Measurements from ENCODE around the gene OR51G2. TPM values are rescaled to one million over a fixed set of nuclear protein-coding genes. Genes with fewer than 3 reads are reported as not detected.

OR51G2 gene
- polyA plus RNA-seq, 1 donor: not detected

Other genes starting within 250 kb of the OR51G2 start
- gene OR51E2, start 221.5 kb downstream of the OR51G2 start, polyA plus RNA-seq (ENCODE audit: insufficient read length): 0.76 TPM
- not detected for gene MMP26, start 214.6 kb downstream of the OR51G2 start, polyA plus RNA-seq (ENCODE audit: insufficient read length)
- gene OR51F1, start 149.4 kb downstream of the OR51G2 start, polyA plus RNA-seq (ENCODE audit: insufficient read length): not detected
- not detected for gene OR52R1, start 115.0 kb downstream of the OR51G2 start, polyA plus RNA-seq (ENCODE audit: insufficient read length)
- not detected for gene OR51F2, start 98.0 kb downstream of the OR51G2 start, polyA plus RNA-seq (ENCODE audit: insufficient read length)
- gene OR51S1, start 70.1 kb downstream of the OR51G2 start, polyA plus RNA-seq (ENCODE audit: insufficient read length): not detected
- gene OR51T1, start 37.5 kb downstream of the OR51G2 start, polyA plus RNA-seq (ENCODE audit: insufficient read length): not detected
- gene OR51A7, start 15.6 kb downstream of the OR51G2 start, polyA plus RNA-seq (ENCODE audit: insufficient read length): not detected
- gene OR51G1, start 5.0 kb upstream of the OR51G2 start, polyA plus RNA-seq (ENCODE audit: insufficient read length): not detected
- gene OR51A4, start 28.3 kb upstream of the OR51G2 start, polyA plus RNA-seq (ENCODE audit: insufficient read length): 0.13 TPM
- not detected for gene OR51A2, start 36.4 kb upstream of the OR51G2 start, polyA plus RNA-seq (ENCODE audit: insufficient read length)
- gene OR51L1, start 75.5 kb upstream of the OR51G2 start, polyA plus RNA-seq (ENCODE audit: insufficient read length): not detected
- not detected for gene OR52J3, start 127.2 kb upstream of the OR51G2 start, polyA plus RNA-seq (ENCODE audit: insufficient read length)
- not detected for gene OR52E2, start 140.3 kb upstream of the OR51G2 start, polyA plus RNA-seq (ENCODE audit: insufficient read length)
- not detected for gene OR52E1, start 150.2 kb upstream of the OR51G2 start, polyA plus RNA-seq (ENCODE audit: insufficient read length)
- not detected for gene OR52A5, start 219.0 kb upstream of the OR51G2 start, polyA plus RNA-seq (ENCODE audit: insufficient read length)
- gene OR52A1, start 235.4 kb upstream of the OR51G2 start, polyA plus RNA-seq (ENCODE audit: insufficient read length): not detected

Measured in hindlimb muscle (tissue), 1 donor.